Measurements from ENCODE around the gene CENPX. TPM values are rescaled to one million over a fixed set of nuclear protein-coding genes. Genes with fewer than 3 reads are reported as not detected.
"Not testable (repeated sequence)": the region's sequence is repeated elsewhere in the genome, so short reads cannot be mapped to it uniquely, and the experiment has no call there.

Gene CENPX
- polyA plus RNA-seq, 1 experiment, result 57.0 TPM

DNA sequence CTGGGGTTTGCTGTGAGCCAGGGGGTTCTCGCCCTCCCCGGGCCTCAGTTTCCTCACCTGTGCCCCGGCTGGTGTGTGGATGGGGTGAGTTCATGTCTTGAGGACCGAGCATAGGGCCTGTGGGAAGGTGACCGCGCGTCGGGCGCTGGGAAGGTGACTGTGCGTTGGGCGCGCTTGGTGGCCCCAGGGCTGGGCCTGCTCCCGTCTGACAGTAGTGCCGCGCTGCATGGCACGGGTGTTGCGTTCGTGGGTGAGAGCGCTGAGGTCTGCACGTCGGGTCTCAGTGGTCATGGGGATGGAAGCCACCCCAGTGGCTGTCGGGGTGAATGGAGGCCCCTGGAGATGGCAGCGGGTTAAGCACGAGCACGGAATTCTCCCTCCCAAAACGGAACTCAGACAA, 36.1 kb downstream of the CENPX start:
- DNase-seq (ENCODE audit: low read depth), result no peak
- CTCF ChIA-PET, result no interaction called here
- POLR2A ChIA-PET, result no interaction called here
- Histone ChIP-seq H3K36me3 (ENCODE audit: control insufficient read depth, insufficient read depth, low read length) (peaks cover 14% of the 10 kb centered on the region), H3K4me3 (ENCODE audit: low read depth, low read length) (no peak overlapping the region), H3K27me3 (ENCODE audit: control insufficient read depth, insufficient read depth, low read length) (no peaks in the 10 kb centered on the region)
- TF ChIP-seq, protein P1, sequence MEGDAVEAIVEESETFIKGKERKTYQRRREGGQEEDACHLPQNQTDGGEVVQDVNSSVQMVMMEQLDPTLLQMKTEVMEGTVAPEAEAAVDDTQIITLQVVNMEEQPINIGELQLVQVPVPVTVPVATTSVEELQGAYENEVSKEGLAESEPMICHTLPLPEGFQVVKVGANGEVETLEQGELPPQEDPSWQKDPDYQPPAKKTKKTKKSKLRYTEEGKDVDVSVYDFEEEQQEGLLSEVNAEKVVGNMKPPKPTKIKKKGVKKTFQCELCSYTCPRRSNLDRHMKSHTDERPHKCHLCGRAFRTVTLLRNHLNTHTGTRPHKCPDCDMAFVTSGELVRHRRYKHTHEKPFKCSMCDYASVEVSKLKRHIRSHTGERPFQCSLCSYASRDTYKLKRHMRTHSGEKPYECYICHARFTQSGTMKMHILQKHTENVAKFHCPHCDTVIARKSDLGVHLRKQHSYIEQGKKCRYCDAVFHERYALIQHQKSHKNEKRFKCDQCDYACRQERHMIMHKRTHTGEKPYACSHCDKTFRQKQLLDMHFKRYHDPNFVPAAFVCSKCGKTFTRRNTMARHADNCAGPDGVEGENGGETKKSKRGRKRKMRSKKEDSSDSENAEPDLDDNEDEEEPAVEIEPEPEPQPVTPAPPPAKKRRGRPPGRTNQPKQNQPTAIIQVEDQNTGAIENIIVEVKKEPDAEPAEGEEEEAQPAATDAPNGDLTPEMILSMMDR (IDR thresholded peaks at IDR 0.05; ENCODE audit: insufficient read depth, low read depth, low read length), result no peak

DNA sequence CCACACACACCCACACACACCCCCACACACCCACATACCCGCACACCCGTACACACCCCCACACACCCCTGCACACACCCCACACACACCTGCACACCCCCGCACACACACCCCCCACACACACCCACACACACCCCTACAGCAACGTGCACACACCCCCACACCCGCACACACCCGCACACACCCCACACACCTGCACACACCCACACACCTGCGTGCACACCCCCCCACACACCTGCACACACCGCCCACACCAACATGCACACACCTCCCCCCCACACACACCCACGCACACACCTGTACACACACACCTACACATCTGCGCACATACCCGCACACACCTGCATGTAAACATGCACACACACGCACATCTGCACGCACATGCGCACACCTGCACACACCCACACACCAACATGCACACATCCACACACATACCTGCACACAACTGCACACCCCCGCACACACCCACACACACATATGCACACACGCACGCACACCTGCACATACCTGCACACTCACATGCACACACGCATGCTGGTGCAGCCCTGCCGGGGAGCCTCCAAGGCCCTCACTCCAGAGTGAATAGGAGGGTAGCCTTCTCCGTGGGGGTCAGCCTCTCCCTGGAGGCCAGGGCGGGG, 37.8 kb downstream of the CENPX start:
- peaks cover 14% of the 10 kb centered on the region for H3K36me3 ChIP-seq (ENCODE audit: control insufficient read depth, insufficient read depth, low read length)
- no peak overlapping the region for H3K4me3 ChIP-seq (ENCODE audit: low read depth, low read length)
- no peaks in the 10 kb centered on the region for H3K27me3 ChIP-seq (ENCODE audit: control insufficient read depth, insufficient read depth, low read length)
- ChIA-PET POLR2A (interaction anchor here (0.7 kb wide), 1 partner anchor 136 kb away, joined by 4 read pairs; no protein-coding TSS in a partner anchor), CTCF (interaction anchor here (1.4 kb wide), 1 partner anchor 25 kb away, joined by 5 read pairs; no protein-coding TSS in a partner anchor)
- TF ChIP-seq, protein P1 (IDR thresholded peaks at IDR 0.05; ENCODE audit: insufficient read depth, low read depth, low read length), result no peak
- no peak for DNase-seq (ENCODE audit: low read depth)

DNA sequence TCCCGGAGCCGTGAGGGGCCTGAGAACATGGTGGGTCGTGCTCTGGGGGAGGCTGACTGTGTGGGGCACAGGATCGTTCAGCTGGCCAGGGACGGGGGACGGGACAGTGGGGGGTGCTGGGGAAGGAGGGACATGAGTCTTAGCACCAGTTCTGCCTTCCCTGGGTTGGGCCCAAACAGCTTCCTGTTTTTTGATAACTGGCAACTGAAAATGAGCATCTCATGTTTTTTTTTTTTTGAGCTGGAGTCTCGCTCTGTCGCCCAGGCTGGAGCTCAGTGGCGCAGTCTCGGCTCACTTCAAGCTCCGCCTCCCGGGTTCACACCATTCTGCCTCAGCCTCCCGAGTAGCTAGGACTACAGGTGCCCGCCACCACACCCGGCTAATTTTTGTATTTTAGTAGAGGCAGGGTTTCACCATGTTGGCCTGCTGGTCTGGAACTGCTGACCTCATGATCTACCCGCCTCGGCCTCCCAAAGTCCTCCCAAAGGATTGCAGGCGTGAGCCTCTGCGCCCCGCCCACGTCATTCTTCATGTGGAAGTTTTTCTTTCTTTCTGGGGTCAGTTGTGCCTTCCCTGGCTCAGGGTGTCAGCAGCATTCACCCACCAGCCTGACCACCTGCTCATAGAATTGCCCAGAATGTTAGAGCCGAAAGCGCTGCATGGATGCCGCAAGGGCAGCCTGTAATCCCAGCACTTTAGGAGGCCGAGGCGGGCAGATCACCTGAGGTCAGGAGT, 38.9 kb downstream of the CENPX start:
- no peak overlapping the region for H3K4me3 ChIP-seq (ENCODE audit: low read depth, low read length)
- DNase-seq (ENCODE audit: low read depth), result no peak
- H3K27me3 ChIP-seq (ENCODE audit: control insufficient read depth, insufficient read depth, low read length), result no peaks in the 10 kb centered on the region
- ChIA-PET CTCF (interaction anchor here (0.7 kb wide), 1 partner anchor 8 kb away, joined by 3 read pairs; no protein-coding TSS in a partner anchor), POLR2A (no interaction called here)
- TF ChIP-seq, protein P1 (IDR thresholded peaks at IDR 0.05; ENCODE audit: insufficient read depth, low read depth, low read length), result no peak
- H3K36me3 ChIP-seq (ENCODE audit: control insufficient read depth, insufficient read depth, low read length), result peaks cover 16% of the 10 kb centered on the region

DNA sequence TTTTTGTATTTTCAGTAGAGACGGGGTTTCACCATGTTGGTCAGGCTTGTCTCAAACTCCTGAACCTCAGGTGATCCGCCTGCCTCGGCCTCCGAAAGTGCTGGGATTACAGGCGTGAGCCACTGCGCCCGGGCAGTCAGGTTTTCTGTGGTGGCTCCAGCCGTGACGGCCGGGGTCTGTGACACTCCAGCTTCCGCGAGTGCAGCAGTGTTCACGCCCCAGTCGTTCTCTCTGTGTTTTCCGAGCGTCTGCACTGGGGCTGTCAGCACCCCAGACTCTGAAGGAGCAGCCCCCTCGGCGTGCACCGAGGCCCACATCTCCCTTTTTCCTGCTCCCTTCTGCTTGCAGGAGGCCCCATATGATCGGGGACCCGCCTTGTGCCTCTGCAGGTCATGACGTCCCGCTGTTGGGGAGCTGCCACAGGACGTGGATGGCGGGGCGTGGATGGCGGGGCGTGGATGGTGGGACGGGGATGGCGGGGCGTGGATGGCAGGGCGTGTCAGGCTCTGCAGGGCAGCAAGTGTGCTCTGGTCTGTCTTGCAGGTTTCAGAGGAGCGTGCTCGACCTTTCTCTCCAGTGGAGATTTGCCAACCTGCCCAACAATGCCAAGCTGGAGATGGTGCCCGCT, 39.6 kb downstream of the CENPX start:
- DNase-seq (ENCODE audit: low read depth), result no peak
- peaks cover 16% of the 10 kb centered on the region for H3K36me3 ChIP-seq (ENCODE audit: control insufficient read depth, insufficient read depth, low read length)
- no peak overlapping the region for H3K4me3 ChIP-seq (ENCODE audit: low read depth, low read length)
- TF ChIP-seq, protein P1 (IDR thresholded peaks at IDR 0.05; ENCODE audit: insufficient read depth, low read depth, low read length), result no peak
- ChIA-PET CTCF (interaction anchor here (0.7 kb wide), 1 partner anchor 8 kb away, joined by 3 read pairs; no protein-coding TSS in a partner anchor), POLR2A (no interaction called here)
- no peaks in the 10 kb centered on the region for H3K27me3 ChIP-seq (ENCODE audit: control insufficient read depth, insufficient read depth, low read length)

DNA sequence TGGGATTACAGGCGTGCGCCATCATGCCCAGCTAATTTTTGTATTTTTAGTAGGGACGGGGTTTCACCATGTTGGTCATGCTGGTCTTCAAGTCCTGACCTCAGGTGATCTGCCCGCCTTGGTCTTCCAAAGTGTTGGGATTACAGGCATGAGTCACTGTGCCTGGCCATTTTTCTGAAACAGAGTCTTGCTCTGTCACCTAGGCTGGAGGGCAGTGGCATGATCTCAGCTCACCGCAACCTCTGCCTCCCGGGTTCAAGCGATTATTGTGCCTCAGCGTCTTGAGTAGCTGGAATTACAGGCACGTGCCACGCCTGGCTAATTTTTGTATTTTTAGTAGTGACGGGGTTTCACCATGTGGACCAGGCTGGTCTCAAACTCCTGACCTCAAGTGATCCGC, 41.2 kb downstream of the CENPX start:
- H3K4me3 ChIP-seq (ENCODE audit: low read depth, low read length); CTCF ChIA-PET; DNase-seq (ENCODE audit: low read depth); POLR2A ChIA-PET; H3K27me3 ChIP-seq (ENCODE audit: control insufficient read depth, insufficient read depth, low read length): not testable (repeated sequence)
- H3K36me3 ChIP-seq (ENCODE audit: control insufficient read depth, insufficient read depth, low read length), result peaks cover 16% of the 10 kb centered on the region
